ENCODE results near the gene TNFSF15.

Gene TNFSF15

DNA sequence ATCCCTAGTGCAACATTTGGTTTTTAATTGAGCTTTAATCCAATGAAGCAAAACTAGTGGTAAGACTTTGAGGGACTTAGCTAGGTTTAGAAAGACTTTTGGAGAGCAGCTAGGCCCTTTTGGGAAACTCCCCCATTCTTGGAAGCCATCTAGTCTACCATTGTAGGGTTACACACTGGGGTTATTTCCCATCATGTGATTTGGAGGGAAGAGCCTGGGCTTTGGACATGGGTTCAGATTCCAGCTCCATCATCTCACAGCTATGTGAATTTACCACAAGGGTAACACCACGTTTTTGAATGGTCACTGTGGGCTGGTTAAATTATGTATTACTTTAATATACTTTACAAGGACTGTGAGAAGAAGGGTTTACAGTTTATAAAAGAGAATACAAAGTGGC lies 18.3 kb upstream of the TNFSF15 start:
- DNase-seq: no peak

DNA sequence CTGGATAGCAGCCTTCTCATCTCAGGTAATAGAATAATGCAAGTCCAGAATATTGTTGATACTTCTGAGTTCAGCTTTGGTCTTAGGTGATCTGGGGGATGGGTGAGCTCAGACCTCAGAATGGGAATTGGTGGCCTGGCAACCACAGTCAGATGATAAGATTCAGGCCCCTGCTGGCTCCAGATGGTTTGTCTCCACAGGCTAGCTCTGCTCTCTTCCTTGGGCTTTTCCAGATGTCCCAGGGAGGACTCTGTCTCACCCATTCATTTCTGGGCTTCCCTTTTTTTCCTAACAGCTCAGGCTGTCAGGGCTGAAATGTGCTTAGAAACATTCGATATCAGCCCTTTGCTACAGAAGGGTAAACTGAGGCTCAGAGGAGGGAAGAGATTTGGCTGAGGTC lies 17.6 kb upstream of the TNFSF15 start:
- no peak for DNase-seq

DNA sequence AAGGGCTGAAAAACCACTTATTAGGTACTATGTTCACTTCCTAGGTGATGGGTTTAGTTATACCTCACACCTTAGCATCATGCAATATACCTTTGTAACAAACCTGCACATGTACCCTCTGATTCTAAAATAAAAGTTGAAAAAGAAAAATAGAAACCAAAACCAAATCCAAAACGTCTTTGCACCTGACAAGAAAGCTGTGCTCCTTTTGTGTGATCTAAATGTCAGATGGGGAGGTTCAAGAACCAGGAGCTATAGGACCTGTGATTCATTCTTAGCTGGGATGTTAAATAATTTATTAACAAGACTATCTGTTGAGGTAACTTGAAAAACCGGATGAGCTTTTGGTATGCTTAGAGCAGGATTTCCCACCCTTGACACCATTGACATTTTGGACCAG lies 16.9 kb upstream of the TNFSF15 start:
- no peak for DNase-seq

DNA sequence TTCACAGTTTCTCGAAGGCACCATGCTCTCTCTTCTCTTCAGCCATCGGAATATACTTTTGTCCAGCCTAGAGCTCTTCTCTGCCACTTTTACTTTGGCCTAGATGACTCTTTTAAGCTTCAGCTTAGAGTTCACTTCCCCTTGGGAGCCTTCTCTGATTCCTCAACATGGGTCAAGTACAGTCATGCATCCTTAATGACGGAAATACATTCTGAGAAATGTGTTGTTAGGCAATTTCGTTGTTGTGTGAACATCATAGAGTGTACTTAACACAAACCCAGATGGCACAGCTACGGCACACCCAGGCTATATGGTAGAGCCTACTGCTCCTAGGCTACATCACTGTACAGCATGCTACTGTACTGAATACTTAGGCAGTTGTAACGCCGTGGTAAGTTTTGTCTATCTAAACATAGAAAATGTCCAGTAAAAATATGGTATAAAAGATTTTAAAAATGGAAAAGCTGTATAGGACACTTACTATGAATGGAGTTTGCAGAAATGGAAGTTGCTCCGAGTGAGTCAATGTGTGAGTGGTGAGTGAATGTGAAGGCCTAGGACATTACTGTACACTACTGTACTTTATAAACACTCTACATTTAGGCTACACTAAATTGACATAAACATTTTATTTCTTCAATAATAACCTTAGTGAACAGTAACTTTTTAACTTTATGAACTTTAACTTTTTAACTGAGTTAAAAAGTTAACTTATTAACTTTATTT lies 15.1 kb upstream of the TNFSF15 start:
- DNase-seq: no peak

DNA sequence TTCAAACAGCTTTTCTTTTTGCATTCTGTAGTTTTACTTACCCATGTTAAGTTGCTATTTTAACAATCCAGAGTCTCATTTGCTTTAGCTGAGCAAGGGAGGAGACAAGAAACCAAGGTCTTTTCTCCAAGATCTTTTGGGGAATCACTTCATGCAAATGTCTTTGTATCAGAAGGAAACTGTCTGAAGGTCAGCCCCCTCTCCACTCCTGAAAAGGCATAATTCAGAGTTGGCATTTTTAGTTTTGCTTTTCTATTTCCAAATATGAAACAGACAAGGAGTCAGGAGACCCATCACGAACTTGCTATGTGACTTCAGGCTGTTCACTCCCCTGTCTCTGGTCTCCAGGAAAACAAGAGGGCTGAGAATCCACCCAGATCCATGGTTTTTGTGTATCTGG lies 12.3 kb upstream of the TNFSF15 start:
- no peak for DNase-seq

DNA sequence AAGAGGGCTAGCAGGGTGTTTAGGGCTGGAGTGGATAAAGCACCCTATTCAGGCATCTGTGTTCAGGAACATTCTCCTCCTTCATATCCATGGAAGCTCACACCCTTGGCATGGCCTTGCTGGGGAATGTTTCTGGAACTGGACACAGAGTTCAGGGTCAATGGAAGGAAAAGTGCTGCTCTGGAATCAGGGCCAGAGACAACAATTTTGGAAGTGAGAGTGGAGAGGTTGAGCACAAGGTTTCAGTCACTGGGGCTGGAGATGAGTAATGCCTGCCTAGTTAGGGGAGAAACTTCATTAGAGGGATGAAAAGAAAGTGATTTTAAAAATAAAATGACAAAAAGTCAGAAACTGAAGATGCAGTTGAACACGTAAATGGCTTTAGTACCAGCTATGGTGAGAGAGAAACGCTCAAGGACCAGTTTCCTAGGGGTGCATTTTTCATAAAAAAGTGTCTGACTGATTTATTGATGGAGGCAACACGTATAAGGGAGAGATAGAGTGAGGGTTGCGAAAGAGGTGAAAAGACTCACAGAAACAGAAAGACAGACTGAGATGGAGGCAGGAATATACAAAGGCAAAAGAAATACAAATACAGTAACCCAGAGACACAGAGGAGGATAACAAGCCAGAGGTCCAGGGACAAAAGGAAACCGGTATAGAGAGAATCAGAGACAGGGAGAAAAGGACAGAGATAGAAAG lies 8.0 kb upstream of the TNFSF15 start:
- no peak for DNase-seq

DNA sequence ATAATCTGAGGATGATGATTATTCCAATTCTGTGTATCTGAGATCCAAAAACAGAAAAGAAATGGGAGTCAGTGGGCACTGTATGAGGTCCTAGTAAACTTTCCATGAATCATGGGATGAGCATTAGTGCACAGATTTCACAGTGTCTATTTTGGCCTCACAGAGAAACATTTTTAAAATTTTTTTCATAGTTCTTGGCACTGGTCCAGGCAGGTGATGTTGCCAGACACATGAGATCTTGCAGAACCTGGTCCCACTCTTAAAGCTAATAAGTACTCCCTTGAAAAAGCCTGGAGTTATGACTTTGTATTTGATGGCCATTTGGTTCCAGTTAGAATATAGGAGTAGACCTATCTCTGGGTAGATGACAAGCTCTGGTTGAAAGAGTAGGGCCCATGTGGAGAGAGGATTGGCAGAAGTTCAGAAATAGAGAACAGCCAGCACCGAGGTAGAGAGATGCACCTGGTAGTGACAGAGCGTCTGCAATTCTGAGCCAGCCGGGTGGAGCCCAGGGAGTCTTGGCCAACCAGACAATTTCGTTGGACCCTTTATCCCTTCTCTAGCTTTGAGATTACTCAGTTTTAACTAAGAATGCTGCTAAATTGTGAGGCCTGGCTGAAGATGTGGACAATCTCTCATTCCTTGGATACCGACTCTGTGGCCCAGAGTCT lies 6.3 kb upstream of the TNFSF15 start:
- no peak for DNase-seq

DNA sequence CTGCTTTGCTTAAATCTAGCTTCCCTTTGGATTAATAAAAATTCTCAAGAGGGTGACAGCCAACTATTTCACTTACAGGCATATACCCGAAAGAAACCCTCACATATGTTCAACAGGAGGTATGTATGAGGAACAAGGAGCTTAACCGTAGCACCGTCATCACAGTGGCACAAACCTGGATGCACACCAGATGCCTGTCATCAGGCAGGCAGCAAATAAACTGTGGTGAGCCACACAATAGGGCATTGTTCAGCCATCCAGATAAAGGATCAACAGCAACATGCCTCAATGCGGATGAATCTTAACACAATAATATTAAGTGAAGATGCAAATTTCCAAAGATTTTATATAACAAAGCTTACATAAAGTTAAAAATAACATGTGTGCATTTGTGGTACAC lies 5.5 kb upstream of the TNFSF15 start:
- no peak for DNase-seq

DNA sequence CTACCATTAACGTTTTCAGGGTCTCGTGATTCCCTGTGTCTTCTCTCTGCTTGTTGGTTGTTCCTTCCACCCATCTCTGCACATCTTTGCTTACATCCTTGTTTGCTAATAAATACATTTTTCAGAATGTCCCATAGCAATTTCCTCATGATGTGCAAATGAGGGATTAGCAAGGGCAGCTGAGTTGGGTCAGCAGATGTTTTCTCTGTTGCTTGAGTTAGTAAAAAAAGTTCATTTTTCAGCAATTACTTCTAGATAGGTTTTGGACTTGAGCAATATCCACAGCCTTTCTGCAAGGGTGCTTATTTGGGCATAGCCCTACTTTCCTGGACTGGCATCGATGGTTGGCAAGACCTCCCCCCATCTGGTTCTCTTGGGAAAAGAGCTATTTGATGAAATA lies 4.8 kb upstream of the TNFSF15 start:
- no peak for DNase-seq

DNA sequence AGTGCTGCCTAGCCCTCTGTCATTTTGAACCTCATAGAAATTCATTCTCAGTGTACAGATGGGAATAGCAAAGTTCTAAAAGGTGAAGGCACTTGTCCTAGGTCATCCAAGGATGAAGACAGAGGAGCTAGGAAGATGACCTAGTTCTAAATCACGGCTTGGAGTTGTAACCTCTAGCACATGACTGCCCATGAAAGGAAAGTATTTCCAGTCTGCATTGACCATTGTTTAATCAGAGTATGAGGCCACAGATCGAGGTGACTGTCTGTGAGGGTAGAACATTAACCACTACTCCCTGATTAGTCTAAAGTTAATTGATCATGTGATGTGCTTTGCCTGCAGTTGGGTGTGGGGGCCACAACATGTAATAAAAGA lies 674 bp upstream of the TNFSF15 start:
- DNase-seq: no peak

DNA sequence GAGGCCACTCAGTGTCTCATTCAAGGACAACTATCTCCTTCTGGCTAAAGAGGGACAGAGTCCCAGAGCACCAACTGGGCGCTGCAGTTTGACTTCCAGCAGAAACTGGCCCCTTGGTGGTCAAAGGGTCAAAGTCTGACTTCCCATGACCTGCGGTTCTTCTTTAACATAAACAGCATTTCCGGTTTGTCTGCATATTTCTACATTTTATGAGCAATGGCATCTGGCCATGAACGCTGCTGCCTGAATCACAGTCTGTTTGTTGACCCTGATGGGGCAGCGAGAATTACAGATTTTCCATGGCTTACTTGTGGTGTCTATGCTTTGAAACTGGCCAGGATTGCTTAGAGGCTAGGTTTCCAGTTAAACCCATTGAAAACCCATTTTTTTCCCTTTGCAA lies 1.3 kb downstream of the TNFSF15 start:
- no peak for DNase-seq

DNA sequence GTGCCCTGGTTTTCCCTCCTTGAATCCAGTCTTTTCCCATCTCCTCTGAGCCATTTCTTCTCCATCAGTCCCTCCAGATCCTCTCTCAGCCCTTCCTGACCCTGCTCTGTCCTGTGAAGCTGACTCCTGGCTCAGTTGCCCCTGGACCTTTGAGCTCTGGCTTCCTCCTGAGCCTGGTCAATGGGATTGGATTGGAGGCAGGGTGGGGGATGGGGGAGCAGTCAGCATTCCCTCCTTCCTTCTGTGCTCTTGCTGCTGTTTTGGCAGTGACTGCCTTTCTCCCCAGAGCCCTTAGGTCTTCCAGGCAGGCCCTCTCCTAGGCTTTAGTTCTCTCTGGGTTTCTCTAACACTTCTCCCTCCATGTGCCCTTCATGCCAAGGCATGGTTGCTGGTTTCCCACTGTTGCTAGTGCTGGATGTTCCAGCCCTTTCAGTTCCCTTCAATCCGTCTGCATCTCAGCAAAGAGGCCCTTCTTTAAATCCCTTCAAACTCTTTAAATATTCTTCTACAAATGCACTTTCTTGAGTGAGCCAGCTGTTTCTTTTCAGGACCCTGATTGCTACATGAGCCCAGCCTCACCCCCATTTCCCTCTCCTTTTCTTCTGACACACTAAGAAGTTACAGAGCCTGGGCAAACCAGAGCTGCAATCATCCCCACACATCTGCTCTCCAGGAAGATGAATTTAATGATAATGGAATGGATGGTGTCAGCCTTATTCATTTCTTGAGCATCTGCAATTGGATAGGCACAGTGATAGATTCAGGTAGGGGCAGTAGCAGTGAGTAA lies 2.2 kb downstream of the TNFSF15 start:
- DNase-seq: no peak

DNA sequence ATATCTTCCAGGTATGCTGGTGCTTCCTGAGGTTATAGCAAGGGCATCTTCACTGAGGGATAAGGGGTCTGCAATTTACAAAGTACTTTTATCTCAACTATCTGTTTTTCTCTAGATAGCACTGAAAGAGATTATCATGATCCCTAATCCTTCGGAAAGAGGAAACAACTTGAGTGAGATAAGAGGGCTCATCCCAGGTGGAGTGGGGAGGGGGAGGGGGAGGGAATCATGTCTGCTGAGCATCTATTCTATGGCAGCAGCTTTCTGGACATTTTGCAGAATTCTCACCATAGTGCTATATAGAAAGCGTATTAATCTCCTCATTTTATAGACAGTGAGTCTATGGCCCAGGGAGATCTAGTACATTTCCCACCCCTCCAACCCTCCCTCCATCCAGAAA lies 5.9 kb downstream of the TNFSF15 start:
- DNase-seq: no peak

DNA sequence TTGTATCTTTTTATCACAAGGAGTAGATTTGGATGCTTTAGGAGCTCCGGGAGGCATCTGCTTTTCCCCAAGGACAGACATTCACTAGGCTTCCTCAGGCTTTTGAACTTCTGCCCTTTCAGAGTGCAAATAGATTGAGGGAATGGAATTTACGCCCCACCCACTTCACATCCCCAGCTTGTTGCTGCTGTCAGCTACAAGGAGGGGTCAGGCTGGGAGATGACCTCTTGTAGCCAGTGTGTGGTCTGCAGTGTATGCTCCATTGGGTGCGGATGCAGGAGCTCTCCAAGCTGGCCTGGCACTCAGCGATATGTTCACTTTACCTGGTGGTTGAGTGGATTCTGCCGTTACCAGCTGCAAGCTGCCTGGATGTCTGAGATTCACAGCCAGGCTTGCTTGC lies 6.4 kb downstream of the TNFSF15 start:
- no peak for DNase-seq

DNA sequence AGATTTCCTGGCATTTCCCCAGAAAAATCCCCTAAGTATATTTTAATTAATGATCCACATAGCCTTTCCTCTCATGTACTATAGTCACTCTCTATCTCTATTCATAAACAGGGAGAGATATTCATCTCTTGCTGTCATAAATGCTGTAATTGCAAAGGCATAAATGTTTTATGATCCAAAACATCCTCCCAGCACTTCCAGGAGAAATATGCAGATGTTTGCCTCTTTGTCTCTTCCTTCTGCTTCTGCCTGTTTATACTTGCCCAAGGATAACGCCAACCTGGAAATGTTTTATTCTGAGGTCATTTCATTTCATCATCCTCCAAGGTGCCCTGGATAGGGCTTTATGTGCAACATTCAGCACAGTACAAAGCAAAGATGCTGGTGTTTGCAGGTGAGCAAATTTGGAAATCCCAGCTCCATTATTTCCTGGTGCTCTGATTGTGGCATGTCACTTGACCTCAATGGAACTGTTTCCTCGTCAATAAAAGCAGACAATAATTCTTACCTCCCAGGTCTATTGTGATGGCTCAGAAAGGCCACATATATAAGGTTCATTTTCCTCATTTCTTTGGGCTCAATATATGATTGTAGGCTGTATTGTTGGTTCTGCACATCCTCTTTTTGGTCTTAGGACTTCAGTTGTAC lies 6.9 kb downstream of the TNFSF15 start:
- DNase-seq: no peak

DNA sequence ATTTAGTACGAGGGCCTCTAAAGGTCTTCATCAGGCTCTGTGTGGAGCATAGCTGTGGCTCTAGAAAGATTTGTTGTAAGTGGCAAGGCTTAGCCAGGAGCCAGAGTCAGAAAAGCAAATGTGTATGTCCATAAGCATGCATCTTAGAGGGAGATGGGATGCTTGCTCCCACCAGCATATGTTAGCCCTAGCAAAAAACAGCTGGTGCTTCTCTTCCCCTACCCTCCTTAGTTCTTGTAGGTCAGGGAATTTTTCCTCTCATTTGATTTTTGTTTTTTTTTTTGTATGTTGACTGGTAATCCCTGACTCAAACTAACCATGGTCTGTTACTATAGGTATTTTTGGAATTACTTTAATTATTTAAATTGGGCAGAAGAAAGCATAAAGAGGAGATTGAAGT lies 7.7 kb downstream of the TNFSF15 start:
- no peak for DNase-seq

DNA sequence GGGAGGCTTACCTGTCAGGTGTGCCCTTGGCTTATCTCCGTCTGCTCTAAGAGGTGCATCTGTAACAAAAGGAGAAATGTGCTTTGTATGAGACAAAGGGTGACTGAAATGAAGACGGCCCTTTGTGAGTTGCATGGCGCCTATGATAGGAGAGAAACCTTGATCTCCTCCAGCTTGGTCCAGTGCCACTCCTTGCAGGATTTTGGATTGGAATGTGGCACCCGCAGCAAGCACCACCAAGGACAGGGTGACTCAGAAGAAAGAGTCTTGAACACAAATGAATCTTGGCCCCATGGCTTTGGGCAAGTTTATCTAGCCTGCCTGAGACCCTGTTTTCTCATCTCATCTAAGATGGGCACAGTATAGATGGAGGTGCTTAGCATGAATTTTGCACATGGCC lies 13.4 kb downstream of the TNFSF15 start:
- DNase-seq: no peak

DNA sequence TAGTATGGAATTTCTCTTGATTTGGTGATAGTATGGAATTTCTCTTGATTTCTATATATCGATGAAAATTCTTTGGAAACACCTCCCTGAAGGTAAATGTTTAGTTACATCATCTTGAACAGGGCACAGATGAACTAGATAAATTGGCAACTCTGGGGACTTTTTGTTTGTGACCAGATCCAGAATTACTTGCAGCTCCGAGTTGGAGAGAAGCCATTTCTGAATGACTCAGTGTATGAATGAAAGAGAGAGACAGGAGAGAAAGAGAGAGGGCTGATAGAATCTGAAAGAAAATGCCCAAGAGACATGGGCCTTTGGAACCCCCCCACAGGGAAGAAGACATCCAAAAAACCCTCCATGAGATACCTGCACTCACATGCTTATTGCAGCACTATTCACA lies 14.1 kb downstream of the TNFSF15 start:
- DNase-seq: no peak

DNA sequence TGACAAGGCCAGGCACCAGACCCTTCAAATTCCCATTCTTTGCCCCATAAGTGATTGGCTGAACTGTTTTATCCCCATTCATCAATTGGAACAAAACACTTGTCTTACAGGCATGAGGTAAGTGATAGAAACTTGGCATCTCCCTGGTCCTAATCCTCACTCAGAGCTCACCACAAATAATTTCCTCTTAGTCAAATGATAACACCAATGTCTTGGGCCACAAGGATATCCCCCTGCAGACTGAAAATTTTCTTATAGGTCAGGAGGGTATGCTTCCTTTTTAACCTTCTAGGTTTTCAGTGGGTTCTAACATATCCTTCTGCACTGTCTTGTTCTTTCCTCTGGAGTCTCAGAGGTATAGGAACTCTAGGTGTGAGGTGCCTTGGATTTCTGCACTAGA lies 14.5 kb downstream of the TNFSF15 start:
- no peak for DNase-seq

DNA sequence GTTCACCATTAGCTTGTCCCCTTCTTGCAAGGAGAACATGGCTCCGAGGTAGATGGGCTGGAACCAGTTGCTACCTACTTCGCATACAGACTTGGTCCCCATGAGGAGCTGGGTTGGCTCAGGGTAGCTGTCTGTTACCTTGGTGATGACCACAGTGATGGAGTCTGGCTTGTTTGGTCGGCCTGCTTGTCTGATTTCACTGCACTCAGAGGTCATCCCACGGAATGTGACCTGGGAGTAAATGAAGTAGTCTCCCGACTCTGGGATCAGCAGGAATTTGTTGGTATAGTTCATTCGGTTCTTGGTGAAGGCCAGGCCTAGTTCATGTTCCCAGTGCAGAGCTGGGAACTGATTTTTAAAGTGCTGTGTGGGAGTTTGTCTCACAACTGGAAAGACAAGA lies 15.3 kb downstream of the TNFSF15 start:
- DNase-seq: no peak

DNA sequence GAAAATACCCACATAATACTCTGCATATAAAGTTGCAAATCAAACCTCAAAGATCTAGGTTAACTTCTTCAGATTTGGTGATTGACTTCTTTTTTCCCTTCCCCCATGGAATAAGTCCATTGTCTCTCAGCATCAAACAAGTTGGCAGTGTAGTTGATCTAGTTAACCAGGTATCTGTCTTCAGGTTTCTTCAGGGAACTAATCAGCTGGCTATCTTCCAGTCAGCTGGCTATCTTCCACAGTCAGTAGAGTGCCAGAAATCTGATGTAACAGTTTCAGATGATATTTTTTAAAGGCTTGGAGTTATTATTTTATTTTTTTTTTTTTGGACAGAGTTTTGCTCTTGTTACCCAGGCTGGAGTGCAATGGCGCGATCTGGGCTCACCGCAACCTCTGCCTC lies 16.8 kb downstream of the TNFSF15 start:
- no peak for DNase-seq

DNA sequence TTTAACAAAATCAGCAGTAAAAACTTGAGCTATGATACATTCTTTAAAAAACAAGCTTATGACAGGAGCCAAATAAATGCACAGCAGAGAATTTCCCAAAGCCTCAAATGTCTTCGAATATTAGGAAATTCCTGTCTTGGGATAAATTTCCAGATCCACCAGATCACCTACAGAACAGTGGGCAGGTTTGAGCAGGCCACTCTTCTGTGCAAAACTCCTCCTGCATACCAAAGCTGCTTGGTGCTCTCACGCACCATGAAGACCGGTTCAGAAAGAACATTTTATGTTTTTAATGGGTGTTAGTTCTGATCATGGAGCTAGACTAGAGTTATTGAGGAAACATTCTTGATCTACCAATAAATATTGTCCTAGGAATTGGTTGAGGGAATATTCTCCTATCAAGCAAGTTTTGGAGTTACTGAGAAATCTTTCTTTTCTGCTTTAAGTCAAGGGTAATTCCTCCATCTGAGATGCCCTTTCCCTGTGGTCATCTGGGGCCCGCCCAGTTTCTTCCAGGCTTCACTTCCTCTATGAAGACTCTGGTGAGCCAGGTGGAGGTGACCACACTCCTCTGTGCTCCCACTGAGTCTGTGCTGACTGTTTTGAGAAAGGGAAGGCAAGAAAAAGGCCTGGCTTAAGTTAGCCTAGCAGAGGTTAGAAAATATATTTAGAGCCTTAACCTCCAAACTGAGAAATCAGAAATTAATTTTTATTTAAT lies 17.9 kb downstream of the TNFSF15 start:
- DNase-seq: no peak

Data from CD4-positive, alpha-beta T cell treated with Interferon alpha-2 for 1 hour (primary cell).